Anterior cingulate cortex (tissue), 58 donors: ENCODE measurements around the gene TM7SF3.
"Not testable (repeated sequence)": the region's sequence is repeated elsewhere in the genome, so short reads cannot be mapped to it uniquely, and the experiment has no call there.

ENCODE experiments used
- DNase-seq, 58 donors: peaks; one replicate each; lab custom pipeline; 2025; lab: John Stamatoyannopoulos, UW

The TM7SF3 gene

DNA sequence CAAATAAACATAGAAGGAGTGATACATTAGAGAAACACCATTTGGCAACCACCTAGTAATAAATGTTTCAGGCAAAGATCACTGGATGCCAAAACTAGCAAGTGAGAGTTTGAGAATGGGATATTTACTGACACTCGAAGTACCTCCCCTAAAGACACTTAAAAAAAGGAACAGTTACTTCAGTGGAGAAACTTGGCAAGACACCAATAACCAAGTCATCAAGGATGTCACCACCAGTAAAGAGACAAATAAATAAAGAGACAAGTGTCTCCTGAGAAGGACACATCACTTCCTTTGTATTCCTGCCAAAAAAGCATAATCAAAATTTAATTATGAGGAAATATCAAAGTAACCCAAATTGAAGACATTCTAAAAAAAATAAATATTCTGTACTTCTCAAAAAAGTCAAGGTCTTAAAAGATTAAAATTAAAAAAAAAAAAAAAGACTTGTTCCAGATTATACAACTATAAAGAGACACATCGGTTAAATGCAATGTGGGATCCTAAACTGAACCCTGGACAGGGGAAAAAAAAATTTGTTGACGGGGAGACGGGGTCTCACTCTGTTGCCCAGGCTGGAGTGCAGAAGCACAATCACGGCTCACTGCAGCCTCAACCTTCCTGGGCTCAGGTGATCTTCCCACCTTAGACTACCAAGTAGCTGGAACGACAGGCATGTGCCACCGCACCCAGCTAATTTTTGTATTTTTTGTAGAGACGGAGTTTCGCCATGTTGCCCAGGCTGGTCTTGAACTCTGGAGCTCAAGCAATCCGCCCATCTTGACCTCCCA is 26.4 kb downstream of the TM7SF3 start:
- no peak for DNase-seq

- no peak for DNase-seq
Observed at GRCh38 chr12:26982866-26983265, 31.3 kb downstream of the TM7SF3 start.

DNA sequence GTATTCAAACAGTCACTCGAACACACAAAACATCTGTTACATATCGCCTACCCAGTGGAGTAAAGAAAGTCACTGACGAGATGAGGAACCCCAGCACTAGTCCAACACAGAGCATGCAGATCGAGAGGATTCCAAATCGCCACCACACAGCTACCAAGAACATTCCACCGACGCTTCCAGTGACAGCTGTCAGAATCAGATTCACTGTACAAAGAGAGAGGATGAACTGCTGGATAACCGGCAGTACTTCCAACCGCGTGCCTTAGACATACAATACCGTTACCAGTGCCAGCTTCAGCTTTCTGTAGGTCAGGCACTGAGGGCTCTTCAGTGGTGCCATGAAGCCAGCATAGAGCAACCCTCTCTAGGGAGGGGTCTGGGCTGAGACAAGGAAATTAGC is 34.5 kb downstream of the TM7SF3 start:
- DNase-seq = no peak

GRCh38 chr12:26978801-26979200 is 35.4 kb downstream of the TM7SF3 start:
- peak in 1 of 58 donors; percentile 8 for DNase-seq

GRCh38 chr12:26976687-26977086 is 37.5 kb downstream of the TM7SF3 start:
- no peak for DNase-seq

DNA sequence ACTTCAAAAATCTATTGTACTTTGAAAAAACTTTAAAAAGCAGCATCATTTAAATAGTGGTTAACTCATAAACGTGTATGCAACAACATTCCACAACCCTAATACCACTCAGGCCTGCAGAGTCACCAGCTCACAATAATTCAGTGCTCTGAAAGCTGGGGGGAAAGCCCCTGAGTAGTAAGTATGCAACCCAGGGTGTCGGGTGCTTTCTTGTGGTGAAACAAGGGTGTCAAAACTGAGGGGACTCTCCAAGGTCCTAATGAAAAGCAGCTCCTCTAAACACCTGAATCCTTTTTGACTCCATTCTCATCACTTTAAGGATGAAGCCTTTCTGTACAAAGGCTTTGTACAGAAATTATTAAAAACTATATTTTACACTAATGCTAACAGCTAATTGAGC is 42.2 kb downstream of the TM7SF3 start:
- DNase-seq = no peak

- no peak for DNase-seq
Observed at GRCh38 chr12:26970136-26970535, 44.0 kb downstream of the TM7SF3 start.

- no peak for DNase-seq
Observed at GRCh38 chr12:26966842-26967241, 47.3 kb downstream of the TM7SF3 start.

GRCh38 chr12:26963413-26963812 is 50.8 kb downstream of the TM7SF3 start:
- DNase-seq = no peak

DNA sequence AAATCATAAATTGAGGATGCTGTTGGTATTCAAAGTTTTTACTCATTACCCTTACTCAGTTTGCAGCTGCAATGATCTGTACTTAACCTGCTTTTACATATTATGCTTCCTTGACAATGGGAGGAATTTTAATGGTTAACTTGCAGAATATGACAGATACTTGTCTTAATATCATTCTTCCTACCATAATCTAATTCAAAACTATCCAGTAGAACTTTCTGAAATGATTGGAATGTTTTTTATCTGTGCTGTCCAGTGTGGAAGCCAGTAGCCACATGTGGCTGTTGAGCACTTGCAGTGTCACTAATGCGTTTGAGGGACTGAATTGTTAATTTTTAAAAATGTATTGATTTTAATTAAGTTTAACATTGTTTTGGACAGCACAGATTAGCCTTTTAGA is 52.4 kb downstream of the TM7SF3 start:
- DNase-seq = no peak

- DNase-seq = not testable (repeated sequence)
Observed at GRCh38 chr12:26961391-26961790, 52.8 kb downstream of the TM7SF3 start.

GRCh38 chr12:26954027-26954426 is 60.2 kb downstream of the TM7SF3 start:
- DNase-seq = no peak

GRCh38 chr12:26953447-26953846 is 60.7 kb downstream of the TM7SF3 start:
- DNase-seq = no peak

GRCh38 chr12:26948309-26948708 is 65.9 kb downstream of the TM7SF3 start:
- DNase-seq = no peak

DNA sequence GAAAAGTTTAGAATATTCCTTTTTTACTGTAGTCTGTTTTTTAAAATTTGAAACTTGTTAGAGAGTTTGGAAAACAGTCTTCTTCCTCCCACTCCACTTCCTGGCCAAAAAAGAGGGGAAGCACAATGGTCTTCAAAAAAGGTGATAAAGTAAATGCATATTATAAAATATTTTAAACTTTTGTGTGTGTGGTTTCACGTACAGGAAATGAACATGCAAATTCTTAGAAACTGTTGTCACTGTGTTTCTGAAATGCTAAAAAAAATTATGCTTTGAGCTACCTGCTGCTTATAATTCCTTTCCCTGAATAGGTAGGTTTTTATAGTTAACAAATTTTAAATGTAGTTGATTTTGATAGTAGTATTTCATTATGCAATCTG is 73.0 kb downstream of the TM7SF3 start:
- DNase-seq = no peak

DNA sequence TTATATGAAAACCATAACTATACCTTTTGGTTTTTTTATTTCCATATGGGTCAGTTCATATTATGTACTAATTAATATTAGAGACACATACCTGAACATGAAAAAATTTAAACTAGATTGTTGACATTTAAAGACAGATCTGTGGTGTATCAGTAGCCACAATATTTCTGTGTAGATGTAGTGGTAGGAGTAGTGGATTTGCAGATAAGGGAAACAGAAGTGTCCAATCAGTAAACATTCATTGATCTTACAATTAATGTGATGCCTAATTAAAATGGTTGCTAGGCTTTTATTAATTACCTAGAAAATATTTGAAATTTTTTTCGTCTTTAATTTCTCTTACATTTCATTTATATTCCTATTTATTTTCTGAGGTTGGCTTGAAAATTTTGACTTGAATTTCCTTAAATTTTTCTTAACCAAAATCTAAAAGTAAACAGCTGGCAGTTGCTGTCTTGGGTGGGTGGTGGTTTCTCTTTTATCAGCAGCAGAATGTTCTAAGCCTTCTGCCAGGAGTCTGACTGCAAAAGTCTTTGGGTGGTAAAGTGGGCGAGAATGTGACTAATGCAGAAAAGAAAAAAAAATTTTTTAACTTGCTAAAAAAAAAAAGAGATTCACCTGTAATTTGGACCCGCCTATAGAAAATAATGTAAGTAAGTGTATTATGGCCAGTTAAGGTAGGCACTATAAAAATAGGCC is 73.5 kb downstream of the TM7SF3 start:
- peak in 3 of 58 donors; percentile 0 to 36 (median 9) for DNase-seq

DNA sequence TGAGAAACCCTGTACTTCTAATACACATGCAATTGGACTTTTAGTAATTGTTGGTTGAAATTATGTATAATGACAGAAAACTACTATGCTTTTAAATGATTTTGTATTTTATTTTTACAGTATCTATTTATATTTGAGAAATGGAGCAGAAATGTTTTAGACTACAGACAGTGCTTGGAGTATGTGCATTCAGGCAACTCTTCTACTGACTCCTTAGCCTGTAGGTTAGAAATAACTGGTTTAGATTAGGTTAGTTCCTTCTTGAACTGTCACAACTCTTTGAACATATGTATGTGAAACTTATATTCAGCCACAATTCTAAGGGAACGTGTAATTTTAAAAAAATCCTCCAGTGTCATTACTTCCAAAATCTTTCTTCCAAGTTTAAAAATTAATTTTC is 74.2 kb downstream of the TM7SF3 start:
- no peak for DNase-seq

GRCh38 chr12:26939192-26939832 is 74.9 kb downstream of the TM7SF3 start:
- no peak for DNase-seq

DNA sequence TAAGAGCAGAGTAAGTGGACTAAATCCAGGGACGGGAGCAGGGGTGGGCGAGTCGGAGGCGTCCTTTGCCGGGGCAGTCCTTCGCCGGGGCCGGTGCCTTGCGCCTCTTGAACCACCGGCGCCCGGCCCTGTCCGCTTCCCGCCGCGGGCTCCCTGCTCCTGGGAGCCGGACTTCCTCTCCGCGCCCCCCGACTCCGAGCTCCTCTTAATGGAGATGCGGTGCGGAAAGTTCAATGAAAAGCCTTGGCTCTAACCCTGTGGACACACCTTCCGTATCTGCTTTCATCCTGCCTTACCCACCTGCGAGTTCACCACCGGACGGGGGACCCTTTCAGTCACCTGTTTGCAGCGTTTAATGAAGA is 75.5 kb downstream of the TM7SF3 start:
- peak in 4 of 58 donors; percentile 17 to 75 (median 33) for DNase-seq

GRCh38 chr12:26937863-26938700 is 76.1 kb downstream of the TM7SF3 start, which contains the start of the genes FGFR1OP2 and INTS13:
FGFR1OP2 (plus strand) TSS chr12:26938470; CDS start chr12:26954159, 15,689 bp downstream.
INTS13 (minus strand) TSS chr12:26937981; CDS start chr12:26936803, 1,178 bp downstream.
- peak; percentile 83 to 100 (median 97) for DNase-seq
